Head of caudate nucleus (tissue), 42 donors: Measurements from ENCODE around the gene TXNL4B.

ENCODE experiments used
- DNase-seq, 42 donors: peaks; one replicate each; pipeline versions ENCODE4 v3.0.0 to v3.0.0-alpha.2; 2020 to 2021; ENCODE audit warnings: mixed read lengths in 7 of 42
- intact Hi-C: fragments of 100-400 bp; cut with DNase I; formaldehyde crosslinking; loops from one replicate; pipeline ENCODE4 v1.15.0; 2022

Gene TXNL4B

GRCh38 chr16:72044825-72045359 is 48.5 kb downstream of the TXNL4B start:
- DNase-seq = no peak
- intact Hi-C loops = no loop called here

GRCh38 chr16:72044296-72044695 is 49.1 kb downstream of the TXNL4B start:
- intact Hi-C loops = no loop called here
- DNase-seq = no peak

- DNase-seq = no peak
- intact Hi-C loops = no loop called here
Measured at GRCh38 chr16:72043539-72043938, 49.9 kb downstream of the TXNL4B start.

- intact Hi-C loops = no loop called here
- no peak for DNase-seq
Measured at GRCh38 chr16:72043058-72043457, 50.4 kb downstream of the TXNL4B start.

- intact Hi-C loops = no loop called here
- DNase-seq = peak in 3 of 42 donors; percentile 15 to 45 (median 31)
Measured at GRCh38 chr16:72042157-72042660, 51.2 kb downstream of the TXNL4B start.

- intact Hi-C loops = no loop called here
- DNase-seq = no peak
Measured at GRCh38 chr16:72036098-72036497, 57.3 kb downstream of the TXNL4B start.
